Lung (tissue), 12 donors: ENCODE results near the gene NLRC3. TPM values are rescaled to one million over a fixed set of nuclear protein-coding genes. Genes with fewer than 3 reads are reported as not detected.

Experiments used
- ATAC-seq: fragments of 200-7000 bp; cut with Tn5 transposase; one replicate; pipeline ENCODE4 v1.9.1; 2020; ENCODE audit warnings: moderate number of reproducible peaks; ENCODE audit not compliant: insufficient read depth, low FRiP score
- DNase-seq, 3 donors: peaks; one replicate each; pipeline ENCODE4 v3.0.0-alpha.2; 2013 to 2017
- H3K27ac ChIP-seq, 2 donors: one replicate each; pipeline ENCODE4 v1.5.1; 2013; ENCODE audit warnings: mild to moderate bottlenecking in 2 of 2, moderate library complexity in 2 of 2, control low read depth in 1 of 2, inconsistent platforms in 1 of 2, low read depth in 1 of 2, low read length in 1 of 2
- H3K27me3 ChIP-seq, 3 donors: one replicate each; pipeline ENCODE4 v1.5.1; 2013; ENCODE audit warnings: low read length in 2 of 3; ENCODE audit not compliant: control insufficient read depth in 3 of 3, insufficient read depth in 3 of 3
- H3K36me3 ChIP-seq, 4 donors: one replicate each; pipeline ENCODE4 v1.5.1; 2013; ENCODE audit warnings: low read length in 4 of 4, mild to moderate bottlenecking in 1 of 4, moderate library complexity in 1 of 4; ENCODE audit not compliant: control insufficient read depth in 4 of 4, insufficient read depth in 4 of 4
- H3K4me1 ChIP-seq, 5 donors: one replicate each; pipeline ENCODE4 v1.5.1; 2013; ENCODE audit warnings: low read length in 5 of 5, mild to moderate bottlenecking in 2 of 5, moderate library complexity in 1 of 5; ENCODE audit not compliant: control insufficient read depth in 5 of 5, insufficient read depth in 5 of 5
- H3K4me3 ChIP-seq: one replicate; pipeline ENCODE4 v1.5.1; 2013; ENCODE audit warnings: mild to moderate bottlenecking, control low read depth, moderate library complexity
- H3K9ac ChIP-seq, 2 donors: one replicate each; pipeline ENCODE4 v1.5.1; 2013; ENCODE audit warnings: low read length in 2 of 2, control low read depth in 1 of 2; ENCODE audit not compliant: insufficient read depth in 1 of 2
- H3K9me3 ChIP-seq, 4 donors: one replicate each; pipeline ENCODE4 v1.5.1; 2013; ENCODE audit warnings: low read length in 3 of 4, mild to moderate bottlenecking in 1 of 4, moderate library complexity in 1 of 4; ENCODE audit not compliant: control insufficient read depth in 4 of 4, insufficient read depth in 3 of 4
- WGBS, 2 donors: extraction: QIAGEN DNeasy Blood & Tissue Kit; methylation state at CpG; one replicate each; pipeline ENCODE4 v1.1.7; 2013; 5-methylcytosine and 5-hydroxymethylcytosine counted together
- polyA plus RNA-seq, 2 donors: library from polyadenylated mRNA; stranded (reverse); fragments of 200-250 nt; gene quantifications; one replicate each; pipeline ENCODE4 v1.2.1, GENCODE V29; 2013
- total RNA-seq, 2 donors: library from RNA; depleted of rRNA in 1 of 2; stranded (reverse); fragments of >200 nt in 1 of 2; gene quantifications; one replicate each; pipeline ENCODE4 v1.2.1, GENCODE V29; 2014 to 2021
- TF ChIP-seq, protein P1 (sequence below): IDR thresholded peaks from 2 replicates; pipeline ENCODE4 v1.5.1; 2012; ENCODE audit warnings: mild to moderate bottlenecking; ENCODE audit errors: control extremely low read depth, extremely low read depth
- donor health status: control.
- donor health status: control.
- donor health status: Bipolar disorder and iron deficiency.
- donor health status: healthy.
- donor health status: DM: yes; HTN: yes; CAD: no.

The NLRC3 gene
- total and polyA plus RNA-seq, 4 donors = 1.1 to 4.4 (median 2.5) TPM

DNA sequence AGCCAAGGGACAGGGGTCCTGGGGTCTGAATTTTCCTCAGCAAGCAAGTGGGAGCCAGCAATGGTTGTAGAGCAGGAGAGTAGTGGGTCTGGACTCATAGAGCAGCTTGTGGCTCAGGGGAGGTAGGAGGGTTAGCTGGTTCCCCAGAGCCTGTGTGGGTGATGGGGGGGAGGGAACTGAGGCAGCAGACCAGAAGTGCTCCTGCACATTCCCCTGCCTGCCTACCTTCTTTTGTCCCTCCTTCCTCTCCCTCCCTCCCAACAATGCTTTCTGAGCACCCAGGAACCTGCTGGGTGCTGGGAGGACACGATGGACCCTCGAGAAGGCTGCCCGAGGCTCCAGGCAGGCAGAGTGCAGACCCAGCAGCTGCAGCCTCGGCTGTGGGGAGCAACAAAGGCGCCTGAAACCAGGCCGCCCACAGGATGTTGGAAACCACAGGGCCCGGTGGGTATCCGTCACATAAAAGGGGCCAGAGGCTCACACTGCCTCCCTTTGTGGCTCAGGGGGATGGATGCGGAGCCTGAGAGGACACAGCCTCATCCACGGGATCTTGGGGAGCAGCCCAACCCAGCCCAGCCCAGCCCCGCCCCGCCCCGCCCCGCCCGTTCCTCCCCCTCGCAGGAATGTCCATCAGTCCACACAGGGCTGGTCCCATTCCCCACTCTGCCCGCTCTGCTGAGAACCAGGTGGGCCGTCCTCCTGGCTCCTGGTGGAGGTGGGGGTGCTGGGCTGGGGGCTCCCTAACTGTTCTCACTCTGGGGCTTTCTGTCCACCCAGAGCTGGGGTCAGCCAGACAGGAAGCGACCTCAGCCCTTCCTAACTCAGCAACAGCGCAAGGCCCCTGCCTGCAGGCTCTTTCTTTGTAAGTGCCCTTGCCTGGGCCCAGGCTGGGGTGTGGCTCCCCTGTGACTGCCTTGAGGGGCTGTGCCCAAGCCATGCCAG lies 1.7 kb upstream of the NLRC3 start:
- Histone ChIP-seq H3K4me3 (no peak overlapping the region), H3K4me1 (peaks cover 0 to 7% (median 0%) of the 10 kb centered on the region in 5 donors), H3K27ac (peak overlapping the region in 1 of 2 donors; percentile 20), H3K36me3 (peaks cover 0 to 8% (median 2%) of the 10 kb centered on the region in 4 donors), H3K27me3 (no peaks in the 10 kb centered on the region), H3K9me3 (no peaks in the 10 kb centered on the region), H3K9ac (no peak overlapping the region)
- 25 to 36% methylated on average over 20 of the region's 20 CpGs for WGBS, 2 donors
- peak in 1 of 3 donors; percentile 16 for DNase-seq
- no peak for ATAC-seq
- TF ChIP-seq, protein P1, sequence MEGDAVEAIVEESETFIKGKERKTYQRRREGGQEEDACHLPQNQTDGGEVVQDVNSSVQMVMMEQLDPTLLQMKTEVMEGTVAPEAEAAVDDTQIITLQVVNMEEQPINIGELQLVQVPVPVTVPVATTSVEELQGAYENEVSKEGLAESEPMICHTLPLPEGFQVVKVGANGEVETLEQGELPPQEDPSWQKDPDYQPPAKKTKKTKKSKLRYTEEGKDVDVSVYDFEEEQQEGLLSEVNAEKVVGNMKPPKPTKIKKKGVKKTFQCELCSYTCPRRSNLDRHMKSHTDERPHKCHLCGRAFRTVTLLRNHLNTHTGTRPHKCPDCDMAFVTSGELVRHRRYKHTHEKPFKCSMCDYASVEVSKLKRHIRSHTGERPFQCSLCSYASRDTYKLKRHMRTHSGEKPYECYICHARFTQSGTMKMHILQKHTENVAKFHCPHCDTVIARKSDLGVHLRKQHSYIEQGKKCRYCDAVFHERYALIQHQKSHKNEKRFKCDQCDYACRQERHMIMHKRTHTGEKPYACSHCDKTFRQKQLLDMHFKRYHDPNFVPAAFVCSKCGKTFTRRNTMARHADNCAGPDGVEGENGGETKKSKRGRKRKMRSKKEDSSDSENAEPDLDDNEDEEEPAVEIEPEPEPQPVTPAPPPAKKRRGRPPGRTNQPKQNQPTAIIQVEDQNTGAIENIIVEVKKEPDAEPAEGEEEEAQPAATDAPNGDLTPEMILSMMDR = no peak

GRCh38 chr16:3578121-3578520 lies 918 bp upstream of the NLRC3 start:
- Histone ChIP-seq H3K4me1 (peaks cover 0 to 7% (median 0%) of the 10 kb centered on the region in 5 donors), H3K4me3 (no peak overlapping the region), H3K27me3 (no peaks in the 10 kb centered on the region), H3K9me3 (no peaks in the 10 kb centered on the region), H3K36me3 (peaks cover 0 to 4% (median 1%) of the 10 kb centered on the region in 4 donors), H3K9ac (no peak overlapping the region), H3K27ac (no peak overlapping the region)
- WGBS, 2 donors = 57 to 65% methylated on average over 8 of the region's 8 CpGs
- TF ChIP-seq, protein P1 = no peak
- ATAC-seq = no peak
- DNase-seq = no peak

GRCh38 chr16:3576211-3576610 lies 992 bp downstream of the NLRC3 start:
- H3K4me3 ChIP-seq = no peak overlapping the region
- ATAC-seq = no peak
- TF ChIP-seq, protein P1 = no peak
- no peak for DNase-seq
- H3K36me3 ChIP-seq = no peaks in the 10 kb centered on the region
- H3K27ac ChIP-seq = peak overlapping the region in 1 of 2 donors; percentile 60
- no peak overlapping the region for H3K9ac ChIP-seq
- no peaks in the 10 kb centered on the region for H3K27me3 ChIP-seq
- WGBS, 2 donors = 58 to 69% methylated on average over 11 of the region's 11 CpGs
- H3K9me3 ChIP-seq = peaks cover 0 to 1% (median 0%) of the 10 kb centered on the region in 4 donors
- H3K4me1 ChIP-seq = peaks cover 0 to 7% (median 0%) of the 10 kb centered on the region in 5 donors
